ENCODE data around the gene ARMH3.
"Not testable (repeated sequence)": the region's sequence is repeated elsewhere in the genome, so short reads cannot be mapped to it uniquely, and the experiment has no call there.

ARMH3 gene

GRCh38 chr10:102045292-102045691 is 10.7 kb downstream of the ARMH3 start:
- no peak for DNase-seq

GRCh38 chr10:102040305-102041050 is 15.5 kb downstream of the ARMH3 start:
- no peak for DNase-seq

GRCh38 chr10:102038410-102038809 is 17.6 kb downstream of the ARMH3 start:
- DNase-seq: no peak

- not testable (repeated sequence) for DNase-seq
Observed at GRCh38 chr10:102035807-102036206, 20.2 kb downstream of the ARMH3 start.

- no peak for DNase-seq
Observed at GRCh38 chr10:102033787-102034186, 22.2 kb downstream of the ARMH3 start.

GRCh38 chr10:102027261-102027660 is 28.7 kb downstream of the ARMH3 start:
- DNase-seq: no peak

GRCh38 chr10:102024799-102025198 is 31.2 kb downstream of the ARMH3 start:
- DNase-seq: no peak

- no peak for DNase-seq
Observed at GRCh38 chr10:102020938-102021337, 35.0 kb downstream of the ARMH3 start.

GRCh38 chr10:102017295-102017694 is 38.7 kb downstream of the ARMH3 start:
- no peak for DNase-seq

- no peak for DNase-seq
Observed at GRCh38 chr10:102016416-102016815, 39.6 kb downstream of the ARMH3 start.

GRCh38 chr10:102010961-102011360 is 45.0 kb downstream of the ARMH3 start:
- DNase-seq: no peak

GRCh38 chr10:102009801-102010425 is 46.1 kb downstream of the ARMH3 start:
- no peak for DNase-seq

GRCh38 chr10:102007796-102008195 is 48.2 kb downstream of the ARMH3 start:
- DNase-seq: no peak

GRCh38 chr10:102007031-102007430 is 48.9 kb downstream of the ARMH3 start:
- DNase-seq: not testable (repeated sequence)

- no peak for DNase-seq
Observed at GRCh38 chr10:102004376-102004775, 51.6 kb downstream of the ARMH3 start.

- DNase-seq: no peak
Observed at GRCh38 chr10:102003541-102003940, 52.4 kb downstream of the ARMH3 start.

- no peak for DNase-seq
Observed at GRCh38 chr10:102001435-102002068, 54.4 kb downstream of the ARMH3 start.

GRCh38 chr10:101997803-101998202 is 58.2 kb downstream of the ARMH3 start:
- no peak for DNase-seq

GRCh38 chr10:101995451-101996063 is 60.4 kb downstream of the ARMH3 start:
- DNase-seq: no peak

- no peak for DNase-seq
Observed at GRCh38 chr10:101993651-101994200, 62.2 kb downstream of the ARMH3 start.

- no peak for DNase-seq
Observed at GRCh38 chr10:101993221-101993620, 62.8 kb downstream of the ARMH3 start.

GRCh38 chr10:101987136-101987535 is 68.8 kb downstream of the ARMH3 start:
- DNase-seq: no peak

- no peak for DNase-seq
Observed at GRCh38 chr10:101986624-101986971, 69.4 kb downstream of the ARMH3 start.
